ENCODE data around the gene SPOCK1.
A peak's percentile ranks its signal among the peaks of the same experiment; 100 is the strongest.

GRCh38 chr5:137344723-137345322 lies 154.3 kb downstream of the SPOCK1 start:
- TF ChIP-seq EP300 (IDR thresholded peaks at IDR 0.05) (no peak), POLR2A (IDR thresholded peaks at IDR 0.05) (no peak), POLR2AphosphoS5 (IDR thresholded peaks at IDR 0.05) (no peak)
- TF ChIP-seq, protein P1, sequence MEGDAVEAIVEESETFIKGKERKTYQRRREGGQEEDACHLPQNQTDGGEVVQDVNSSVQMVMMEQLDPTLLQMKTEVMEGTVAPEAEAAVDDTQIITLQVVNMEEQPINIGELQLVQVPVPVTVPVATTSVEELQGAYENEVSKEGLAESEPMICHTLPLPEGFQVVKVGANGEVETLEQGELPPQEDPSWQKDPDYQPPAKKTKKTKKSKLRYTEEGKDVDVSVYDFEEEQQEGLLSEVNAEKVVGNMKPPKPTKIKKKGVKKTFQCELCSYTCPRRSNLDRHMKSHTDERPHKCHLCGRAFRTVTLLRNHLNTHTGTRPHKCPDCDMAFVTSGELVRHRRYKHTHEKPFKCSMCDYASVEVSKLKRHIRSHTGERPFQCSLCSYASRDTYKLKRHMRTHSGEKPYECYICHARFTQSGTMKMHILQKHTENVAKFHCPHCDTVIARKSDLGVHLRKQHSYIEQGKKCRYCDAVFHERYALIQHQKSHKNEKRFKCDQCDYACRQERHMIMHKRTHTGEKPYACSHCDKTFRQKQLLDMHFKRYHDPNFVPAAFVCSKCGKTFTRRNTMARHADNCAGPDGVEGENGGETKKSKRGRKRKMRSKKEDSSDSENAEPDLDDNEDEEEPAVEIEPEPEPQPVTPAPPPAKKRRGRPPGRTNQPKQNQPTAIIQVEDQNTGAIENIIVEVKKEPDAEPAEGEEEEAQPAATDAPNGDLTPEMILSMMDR (IDR thresholded peaks at IDR 0.05), result peak; percentile 40 to 68 (median 62)
